NB4 (cell line): Measurements from ENCODE around the gene NHEJ1.

Source experiments
- DNase-seq: peaks from one replicate; pipeline ENCODE4 v3.0.0; 2010; ENCODE audit warnings: low read depth
- H3K4me3 ChIP-seq: one replicate; pipeline ENCODE4 v1.5.1; 2011; ENCODE audit warnings: mild to moderate bottlenecking, low read depth, low read length, moderate library complexity
- MYC ChIP-seq: IDR thresholded peaks from 2 replicates; pipeline ENCODE4 v1.6.1; 2011; ENCODE audit warnings: low read depth, low read length
- POLR2A ChIP-seq: IDR thresholded peaks from 2 replicates; pipeline ENCODE4 v1.6.1; 2011; ENCODE audit warnings: mild to moderate bottlenecking; ENCODE audit not compliant: insufficient read length; ENCODE audit errors: extremely low read depth
- TF ChIP-seq, protein P1 (sequence below): IDR thresholded peaks from one replicate; pipeline ENCODE4 v1.5.1; 2012; ENCODE audit warnings: low read depth, low read length
- TF ChIP-seq, protein P2 (sequence below): IDR thresholded peaks from 2 replicates; pipeline ENCODE4 v1.6.1; 2011; ENCODE audit warnings: low read depth, low read length

Gene NHEJ1

DNA sequence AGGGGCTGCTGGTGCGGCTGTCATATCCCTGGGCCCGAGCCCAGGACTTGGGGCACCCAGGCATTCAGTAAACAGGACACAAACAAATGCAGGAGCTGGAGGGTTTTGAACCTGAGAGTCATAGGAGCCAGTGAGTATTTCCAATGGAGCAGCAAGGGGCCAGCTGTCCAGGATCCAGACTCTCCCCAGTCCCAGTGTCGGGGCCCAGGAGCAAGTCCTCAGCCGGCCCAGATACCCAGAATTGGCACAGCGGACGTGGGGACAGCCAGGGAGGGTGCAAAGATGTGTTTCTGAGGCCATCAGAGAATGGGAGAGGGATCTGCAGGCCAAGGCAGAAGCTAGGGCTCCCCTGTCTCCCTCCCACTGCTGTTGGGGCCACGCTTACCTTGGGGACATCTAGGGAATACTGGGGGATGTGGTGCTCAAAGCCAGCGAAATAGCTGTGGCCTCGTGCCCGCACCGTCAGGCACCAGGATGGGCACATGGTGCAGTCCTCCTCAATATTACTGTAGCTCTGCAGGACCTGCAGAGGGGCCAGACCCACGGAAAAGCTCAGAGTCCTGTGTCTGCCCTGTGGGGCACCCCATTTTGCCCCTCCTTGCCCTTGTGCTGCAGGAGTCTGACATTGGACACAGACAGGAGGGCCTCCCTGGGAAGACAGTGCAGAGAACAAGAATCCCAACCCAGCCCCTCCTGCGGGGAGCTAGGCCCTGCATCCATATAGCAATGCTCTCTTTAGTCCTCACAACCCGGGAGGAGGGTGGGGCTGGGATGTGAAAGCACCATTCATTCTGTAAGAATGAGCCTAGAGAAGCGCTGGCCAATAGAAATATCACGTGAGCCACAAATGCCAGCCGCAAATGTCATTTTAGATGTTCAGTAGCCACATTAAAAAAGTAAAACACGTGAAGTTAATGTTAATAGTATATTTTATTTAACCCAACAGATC lies 134.7 kb downstream of the NHEJ1 start:
- TF ChIP-seq, protein P1, sequence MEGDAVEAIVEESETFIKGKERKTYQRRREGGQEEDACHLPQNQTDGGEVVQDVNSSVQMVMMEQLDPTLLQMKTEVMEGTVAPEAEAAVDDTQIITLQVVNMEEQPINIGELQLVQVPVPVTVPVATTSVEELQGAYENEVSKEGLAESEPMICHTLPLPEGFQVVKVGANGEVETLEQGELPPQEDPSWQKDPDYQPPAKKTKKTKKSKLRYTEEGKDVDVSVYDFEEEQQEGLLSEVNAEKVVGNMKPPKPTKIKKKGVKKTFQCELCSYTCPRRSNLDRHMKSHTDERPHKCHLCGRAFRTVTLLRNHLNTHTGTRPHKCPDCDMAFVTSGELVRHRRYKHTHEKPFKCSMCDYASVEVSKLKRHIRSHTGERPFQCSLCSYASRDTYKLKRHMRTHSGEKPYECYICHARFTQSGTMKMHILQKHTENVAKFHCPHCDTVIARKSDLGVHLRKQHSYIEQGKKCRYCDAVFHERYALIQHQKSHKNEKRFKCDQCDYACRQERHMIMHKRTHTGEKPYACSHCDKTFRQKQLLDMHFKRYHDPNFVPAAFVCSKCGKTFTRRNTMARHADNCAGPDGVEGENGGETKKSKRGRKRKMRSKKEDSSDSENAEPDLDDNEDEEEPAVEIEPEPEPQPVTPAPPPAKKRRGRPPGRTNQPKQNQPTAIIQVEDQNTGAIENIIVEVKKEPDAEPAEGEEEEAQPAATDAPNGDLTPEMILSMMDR, result no peak
- TF ChIP-seq MYC, result no peak
- TF ChIP-seq POLR2A, result no peak
- TF ChIP-seq, protein P2, sequence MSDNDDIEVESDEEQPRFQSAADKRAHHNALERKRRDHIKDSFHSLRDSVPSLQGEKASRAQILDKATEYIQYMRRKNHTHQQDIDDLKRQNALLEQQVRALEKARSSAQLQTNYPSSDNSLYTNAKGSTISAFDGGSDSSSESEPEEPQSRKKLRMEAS, result no peak
- no peak overlapping the region for H3K4me3 ChIP-seq
- no peak for DNase-seq
